Progenitor cell of endocrine pancreas (in vitro differentiated cells): ENCODE measurements around the gene TRIM47. TPM values are rescaled to one million over a fixed set of nuclear protein-coding genes. Genes with fewer than 3 reads are reported as not detected.

Experiments
- DNase-seq: peaks from one replicate; pipeline ENCODE4 v3.0.0; 2021; ENCODE audit warnings: low spot score; ENCODE audit not compliant: unreplicated experiment
- H3K27ac Mint-ChIP-seq: 2 replicates; pipeline ENCODE4 v1.8.0; 2021; ENCODE audit warnings: mild to moderate bottlenecking, moderate library complexity, mixed read lengths
- H3K27me3 Mint-ChIP-seq: 2 replicates; pipeline ENCODE4 v1.8.0; 2021; ENCODE audit warnings: mixed read lengths
- H3K36me3 Mint-ChIP-seq: 2 replicates; pipeline ENCODE4 v1.8.0; 2022; ENCODE audit warnings: mixed read lengths; ENCODE audit not compliant: insufficient read depth
- H3K4me1 Mint-ChIP-seq: 2 replicates; pipeline ENCODE4 v1.8.0; 2021; ENCODE audit warnings: low read depth, mixed read lengths
- H3K4me3 Mint-ChIP-seq: 2 replicates; pipeline ENCODE4 v1.8.0; 2021; ENCODE audit warnings: low read depth, mild to moderate bottlenecking, moderate library complexity, mixed read lengths
- H3K9me3 Mint-ChIP-seq: 2 replicates; pipeline ENCODE4 v1.8.0; 2021; ENCODE audit warnings: low read depth, mixed read lengths
- CTCF ChIP-seq: fragments of 200-600 bp; sonication (generic); IDR thresholded peaks from one replicate; pipeline ENCODE4 v1.5.0; 2021; ENCODE audit warnings: antibody characterized with exemption, mild to moderate bottlenecking; ENCODE audit not compliant: unreplicated experiment
- total RNA-seq: library from RNA; stranded (reverse); gene quantifications from 2 replicates; pipeline ENCODE4 v1.2.1, GENCODE V29; 2021

The TRIM47 gene
- total RNA-seq, 1 donor from 2014 or later: 1.0 TPM

- Mint-ChIP-seq H3K36me3 (no peaks in the 10 kb centered on the region), H3K27ac (peak overlapping the region; percentile 30), H3K9me3 (no peaks in the 10 kb centered on the region), H3K27me3 (no peaks in the 10 kb centered on the region), H3K4me1 (peaks cover 4% of the 10 kb centered on the region), H3K4me3 (no peak overlapping the region)
- no peak for DNase-seq
- TF ChIP-seq CTCF: no peak
Measured at GRCh38 chr17:75832652-75833400, 45.6 kb downstream of the TRIM47 start.

GRCh38 chr17:75832164-75832651 is 46.2 kb downstream of the TRIM47 start:
- Mint-ChIP-seq H3K36me3 (no peaks in the 10 kb centered on the region), H3K4me1 (peaks cover 4% of the 10 kb centered on the region), H3K27me3 (no peaks in the 10 kb centered on the region), H3K9me3 (no peaks in the 10 kb centered on the region), H3K27ac (peak overlapping the region; percentile 30), H3K4me3 (no peak overlapping the region)
- TF ChIP-seq CTCF: no peak
- no peak for DNase-seq

- Mint-ChIP-seq H3K4me3 (no peak overlapping the region), H3K9me3 (no peaks in the 10 kb centered on the region), H3K27ac (no peak overlapping the region), H3K27me3 (no peaks in the 10 kb centered on the region), H3K36me3 (no peaks in the 10 kb centered on the region), H3K4me1 (peaks cover 4% of the 10 kb centered on the region)
- no peak for DNase-seq
- no peak for TF ChIP-seq CTCF
Measured at GRCh38 chr17:75831032-75831571, 47.3 kb downstream of the TRIM47 start.

GRCh38 chr17:75830164-75831031 is 48.0 kb downstream of the TRIM47 start:
- Mint-ChIP-seq H3K9me3 (no peaks in the 10 kb centered on the region), H3K36me3 (peaks cover under 1% of the 10 kb centered on the region), H3K4me3 (no peak overlapping the region), H3K4me1 (peaks cover 4% of the 10 kb centered on the region), H3K27me3 (no peaks in the 10 kb centered on the region), H3K27ac (no peak overlapping the region)
- DNase-seq: peak; percentile 36
- TF ChIP-seq CTCF: peak; percentile 63

GRCh38 chr17:75829747-75830146 is 48.6 kb downstream of the TRIM47 start:
- Mint-ChIP-seq H3K27me3 (no peaks in the 10 kb centered on the region), H3K4me1 (peaks cover 4% of the 10 kb centered on the region), H3K4me3 (no peak overlapping the region), H3K36me3 (peaks cover 2% of the 10 kb centered on the region), H3K27ac (no peak overlapping the region), H3K9me3 (no peaks in the 10 kb centered on the region)
- TF ChIP-seq CTCF: no peak
- DNase-seq: no peak
